H1 (cell line): ENCODE results near the gene ELAVL2. TPM values are rescaled to one million over a fixed set of nuclear protein-coding genes. Genes with fewer than 3 reads are reported as not detected.

ENCODE experiments used
- CBX5 ChIP-seq: fragments of 300-800, 300-1000 bp; sonication (generic); IDR thresholded peaks from 2 replicates; pipeline ENCODE4 v1.7.1; 2016; ENCODE audit warnings: antibody characterized with exemption, low read length, low read depth
- CBX8 ChIP-seq: fragments of 300-800, 300-1000 bp; sonication (generic); IDR thresholded peaks from 2 replicates; pipeline ENCODE4 v1.7.1; 2016; ENCODE audit warnings: low read depth, low read length, borderline replicate concordance
- EZH2 ChIP-seq: fragments of 200-600 bp; sonication (generic); IDR thresholded peaks from 2 replicates; pipeline ENCODE4 v1.7.1; 2012; ENCODE audit warnings: low read depth, mild to moderate bottlenecking, moderate library complexity, low read length, inconsistent platforms; ENCODE audit not compliant: severe bottlenecking
- polyA plus RNA-seq, 7 experiments: library from polyadenylated mRNA; depleted of rRNA in 3 of 7; stranded (reverse) in 5 of 7; unstranded in 2 of 7; fragments of >200 nt in 5 of 7; fragments of 200-250 nt in 2 of 7; gene quantifications; 1 replicate in 5 of 7; 2 replicates in 1 of 7; 4 replicates in 1 of 7; pipeline versions ENCODE4 v1.2.1 to v1.2.3, GENCODE V29; 2011 to 2013; ENCODE audit warnings: missing spikeins in 2 of 7, mixed read lengths in 2 of 7
- total RNA-seq: library from RNA; stranded (reverse); fragmentation: NEBNext Ultra II Directional; extraction: Animal tissue kit (Norgen Biotek cat#: 25700); gene quantifications from 2 replicates; pipeline ENCODE4 v1.2.1, GENCODE V29; 2021

Gene ELAVL2
- total and polyA plus RNA-seq, 2 of the 8 experiments (the other 6 are each of a cell fraction or from before 2014, with no cell fraction given): 4.9 to 21.9 TPM

DNA sequence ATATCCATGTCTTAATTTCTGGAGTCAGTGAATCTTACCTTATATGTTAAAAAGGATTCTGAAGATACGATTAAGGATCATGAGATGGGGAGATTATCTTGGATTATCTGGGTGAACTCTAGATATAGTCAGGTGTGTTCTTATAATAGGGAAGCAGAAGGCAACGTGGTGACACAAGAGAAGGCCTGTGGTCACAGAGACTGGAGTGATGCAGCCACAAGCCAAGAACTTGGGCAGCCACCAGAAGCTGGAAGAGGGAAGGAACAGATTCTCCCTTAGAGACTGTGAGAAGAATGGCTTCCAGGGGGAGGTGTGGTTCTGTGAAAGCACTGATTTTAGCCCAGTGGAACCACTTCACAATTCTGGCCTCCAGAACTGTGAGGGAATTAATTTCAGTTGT, 177.4 kb downstream of the ELAVL2 start (continued):
- TF ChIP-seq EZH2: no peak
- TF ChIP-seq CBX5: no peak
- no peak for TF ChIP-seq CBX8
